IPS-NIHi7 (cell line): ENCODE data around the gene COL20A1.

Source experiments
- DNase-seq: peaks from one replicate; pipeline ENCODE4 v3.0.0; 2012; ENCODE audit warnings: mixed read lengths; ENCODE audit errors: extremely low spot score

The COL20A1 gene

DNA sequence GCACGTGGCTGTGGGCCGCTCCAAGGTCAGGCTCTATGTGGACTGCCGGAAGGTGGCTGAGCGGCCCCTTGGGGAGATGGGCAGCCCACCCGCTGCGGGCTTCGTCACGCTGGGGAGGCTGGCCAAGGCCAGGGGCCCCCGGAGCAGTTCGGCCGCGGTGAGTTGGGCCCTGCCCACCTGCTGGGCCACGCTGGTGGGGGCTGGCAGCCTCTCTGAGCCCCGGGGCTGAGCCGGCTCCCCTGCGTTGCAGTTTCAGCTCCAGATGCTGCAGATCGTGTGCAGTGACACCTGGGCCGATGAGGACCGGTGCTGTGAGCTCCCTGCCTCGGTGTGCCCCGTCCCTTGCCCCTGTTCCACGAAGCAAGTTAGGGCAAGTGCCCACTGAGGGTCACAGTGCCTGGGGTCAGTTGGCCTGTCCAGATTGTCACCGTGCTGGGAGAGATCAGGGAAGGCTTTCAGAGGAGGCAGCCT, 27.1 kb downstream of the COL20A1 start:
- no peak for DNase-seq

DNA sequence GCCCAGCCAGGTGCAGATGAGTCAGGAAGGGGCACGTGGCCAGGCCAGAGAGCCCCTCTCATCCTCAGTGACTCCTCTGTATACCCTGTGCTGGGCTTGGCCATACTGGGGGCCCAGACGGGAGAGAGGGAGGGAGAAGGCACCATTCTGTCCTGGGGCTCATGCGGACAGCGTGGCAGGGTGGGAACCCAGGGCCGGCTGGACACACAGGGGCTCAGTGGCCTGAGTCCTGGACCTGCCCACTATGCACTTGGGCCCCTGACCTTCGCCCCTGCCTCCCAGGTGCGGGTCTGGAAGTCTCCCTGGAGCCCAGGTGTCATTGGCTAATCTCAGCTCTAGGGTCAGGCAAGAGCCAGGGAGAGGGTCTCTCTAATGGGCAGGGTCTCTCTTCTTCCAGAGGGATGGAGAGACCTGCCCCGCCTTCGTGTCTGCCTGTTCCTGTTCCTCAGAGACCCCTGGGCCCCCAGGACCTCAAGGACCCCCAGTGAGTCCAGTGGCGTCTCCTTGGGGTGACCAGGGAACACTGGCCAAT, 27.7 kb downstream of the COL20A1 start:
- DNase-seq = no peak

DNA sequence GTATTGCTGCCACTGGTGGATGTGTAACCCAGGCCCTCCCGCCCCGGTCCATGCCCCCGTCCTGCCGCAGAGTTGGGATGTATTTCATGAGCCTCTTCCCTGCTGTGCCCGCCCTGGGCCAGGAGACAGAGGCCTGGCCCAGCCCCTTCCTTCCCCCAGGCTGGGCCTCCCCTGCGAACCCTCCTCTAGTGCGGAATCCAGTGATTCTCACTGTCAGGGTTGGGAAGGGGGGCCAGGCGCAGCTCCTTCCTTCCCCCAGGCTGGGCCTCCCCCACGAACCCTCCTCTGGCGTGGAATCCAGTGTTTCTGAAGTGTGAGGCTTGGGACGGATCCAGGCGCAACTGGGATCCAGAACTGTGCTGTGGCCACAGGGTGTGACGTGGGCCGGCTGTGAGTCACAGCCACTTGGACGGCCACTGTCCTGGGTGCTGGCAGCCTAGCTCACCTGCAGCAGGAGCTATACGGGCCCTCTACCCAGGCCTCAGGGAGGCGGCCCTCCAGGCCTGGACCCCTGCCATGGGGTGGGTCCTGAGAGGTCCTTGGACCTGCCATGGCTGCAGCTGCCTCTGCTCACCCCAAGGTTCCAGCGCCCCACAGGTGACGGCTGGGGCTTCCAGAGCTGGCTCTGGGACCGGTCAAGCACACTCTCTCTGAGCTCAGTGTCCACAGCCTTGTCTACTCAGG, 28.3 kb downstream of the COL20A1 start:
- no peak for DNase-seq

DNA sequence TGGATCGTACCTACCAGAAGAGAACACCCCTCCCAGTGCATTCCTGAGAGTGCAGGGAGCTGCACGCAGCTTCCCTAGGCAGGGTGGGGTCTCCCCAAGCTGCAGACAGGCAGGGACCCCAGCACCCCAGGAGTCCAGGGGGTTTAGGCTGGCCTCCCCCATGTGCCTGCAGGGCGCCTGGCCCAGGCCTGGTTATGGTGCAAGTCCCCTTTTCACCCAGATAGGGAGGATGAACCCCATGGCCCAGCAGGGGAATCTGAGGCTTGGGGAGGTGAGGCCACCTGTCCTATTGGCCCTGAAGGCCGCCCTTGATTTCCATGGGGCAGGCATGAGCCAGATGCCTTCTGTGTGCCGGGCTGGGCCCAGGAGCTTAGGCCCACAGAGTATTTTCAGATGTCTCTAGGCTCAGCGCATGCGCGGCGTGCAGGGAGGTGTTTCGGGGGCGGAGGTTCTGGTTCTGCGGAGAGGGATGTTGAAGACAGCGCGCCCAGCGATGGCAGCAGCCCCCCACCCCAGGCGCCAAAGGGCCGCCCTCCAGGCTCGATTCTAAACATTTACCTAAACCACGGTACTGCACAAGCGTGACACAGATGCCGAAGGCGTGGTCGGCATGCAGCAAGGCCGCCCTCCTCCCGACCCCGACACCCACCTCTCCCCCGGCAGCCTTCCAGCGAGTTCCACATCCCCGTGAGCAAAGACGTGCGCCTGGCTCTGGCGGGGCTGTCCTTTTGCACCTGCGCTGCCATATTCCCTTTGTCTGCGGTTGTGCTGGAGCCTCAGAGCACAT, 29.4 kb downstream of the COL20A1 start:
- DNase-seq = no peak

DNA sequence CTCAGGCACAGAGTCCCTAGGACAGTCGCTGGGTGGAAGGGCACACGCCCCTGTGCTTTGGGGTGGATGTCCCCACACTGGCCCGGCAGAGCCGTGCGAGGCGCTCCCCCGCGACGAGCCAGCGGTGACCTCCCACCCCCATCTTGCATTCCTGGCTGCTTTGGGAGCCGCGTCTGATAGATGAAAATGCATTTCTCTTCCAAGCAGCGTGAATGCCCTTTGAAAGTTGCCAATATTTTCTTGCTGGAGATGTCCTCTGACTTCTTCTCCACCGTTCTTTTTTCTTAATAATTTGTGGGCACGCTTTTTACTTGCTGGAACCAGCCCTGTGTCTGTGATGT, 29.9 kb downstream of the COL20A1 start:
- DNase-seq = no peak

DNA sequence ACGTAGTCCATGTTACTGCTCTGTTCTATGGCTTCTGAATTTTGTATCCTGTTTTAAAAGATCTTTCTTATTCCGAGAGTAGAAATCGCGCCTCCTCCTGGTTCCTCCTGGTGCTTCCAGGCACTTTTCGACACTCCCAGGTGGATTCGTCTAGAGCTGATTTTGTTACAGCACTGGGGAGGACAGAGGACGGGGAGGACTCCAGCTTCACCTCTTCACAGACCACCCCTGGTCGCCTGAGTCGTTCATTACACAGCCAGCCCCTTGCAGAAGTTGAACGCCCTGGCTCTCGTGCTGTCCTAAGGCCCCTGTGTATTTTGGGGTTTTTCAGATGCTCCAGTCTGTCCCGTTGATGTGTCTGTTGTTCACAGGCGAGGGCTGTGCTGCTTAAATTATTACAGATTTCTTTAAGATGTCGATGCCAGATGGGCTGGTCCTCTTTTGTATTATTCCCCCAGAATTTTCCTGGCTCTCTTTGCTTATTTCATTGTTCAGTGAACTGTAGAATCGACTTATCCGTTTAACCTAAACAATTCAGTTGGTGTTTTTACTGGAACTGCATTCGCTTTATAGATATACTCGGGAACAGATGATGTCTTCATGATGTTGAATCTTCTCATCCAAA, 30.5 kb downstream of the COL20A1 start:
- no peak for DNase-seq

DNA sequence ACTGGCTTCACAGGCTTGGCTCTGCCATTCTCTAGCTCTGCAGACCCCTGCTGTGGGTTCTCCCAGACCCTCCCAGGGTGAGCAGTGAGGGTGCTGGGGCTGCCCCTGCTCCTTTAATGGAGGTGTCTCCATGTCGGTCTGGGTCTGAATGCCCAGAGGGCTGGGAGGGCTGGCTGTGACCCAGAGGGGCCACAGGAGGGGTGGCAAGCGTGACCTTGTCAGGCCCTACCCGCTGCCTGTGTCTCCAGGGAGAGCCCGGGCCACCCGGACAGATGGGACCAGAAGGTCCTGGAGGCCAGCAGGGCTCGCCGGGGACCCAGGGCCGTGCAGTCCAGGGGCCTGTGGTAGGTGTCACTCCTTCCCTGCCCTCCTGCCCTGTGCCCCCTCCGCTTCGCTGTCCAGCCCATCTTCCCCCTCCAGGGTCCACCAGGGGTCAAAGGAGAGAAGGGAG, 32.1 kb downstream of the COL20A1 start:
- DNase-seq = no peak

DNA sequence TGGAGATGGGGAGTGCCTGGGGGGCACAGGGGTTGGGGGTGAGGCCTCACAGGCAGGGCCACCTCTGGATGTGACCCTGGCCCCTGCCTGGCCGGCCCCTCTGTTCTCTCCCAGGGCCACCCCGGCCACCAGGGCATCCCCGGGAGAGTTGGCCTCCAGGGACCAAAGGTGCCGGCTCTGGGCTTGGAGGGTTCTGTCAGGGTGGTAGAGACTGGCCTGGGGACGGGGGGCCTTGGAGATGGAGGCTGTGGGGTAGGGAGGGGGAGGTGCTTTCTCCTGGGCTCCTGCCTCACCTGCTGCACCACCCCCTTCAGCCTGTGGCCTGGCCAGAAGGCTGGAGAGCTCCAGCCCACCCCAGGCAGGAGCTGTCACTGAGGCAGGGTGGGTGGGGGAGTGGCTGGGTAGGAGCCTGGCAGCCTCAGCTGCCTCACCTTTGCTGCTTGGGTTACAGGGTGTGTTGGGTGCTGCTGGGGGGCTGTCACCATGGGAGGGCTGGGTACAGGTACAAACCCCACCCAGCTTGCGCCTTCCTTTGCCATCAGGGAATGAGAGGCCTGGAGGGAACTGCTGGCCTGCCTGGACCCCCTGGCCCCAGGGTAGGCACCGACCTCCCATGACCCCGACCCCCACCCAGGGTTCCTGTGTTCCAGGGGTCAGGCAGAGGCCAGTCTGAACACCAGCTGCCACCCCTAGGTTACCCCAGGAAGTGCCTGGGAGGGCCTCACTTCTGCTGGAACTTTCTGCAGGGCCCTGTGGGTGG, 32.7 kb downstream of the COL20A1 start:
- DNase-seq = no peak

DNA sequence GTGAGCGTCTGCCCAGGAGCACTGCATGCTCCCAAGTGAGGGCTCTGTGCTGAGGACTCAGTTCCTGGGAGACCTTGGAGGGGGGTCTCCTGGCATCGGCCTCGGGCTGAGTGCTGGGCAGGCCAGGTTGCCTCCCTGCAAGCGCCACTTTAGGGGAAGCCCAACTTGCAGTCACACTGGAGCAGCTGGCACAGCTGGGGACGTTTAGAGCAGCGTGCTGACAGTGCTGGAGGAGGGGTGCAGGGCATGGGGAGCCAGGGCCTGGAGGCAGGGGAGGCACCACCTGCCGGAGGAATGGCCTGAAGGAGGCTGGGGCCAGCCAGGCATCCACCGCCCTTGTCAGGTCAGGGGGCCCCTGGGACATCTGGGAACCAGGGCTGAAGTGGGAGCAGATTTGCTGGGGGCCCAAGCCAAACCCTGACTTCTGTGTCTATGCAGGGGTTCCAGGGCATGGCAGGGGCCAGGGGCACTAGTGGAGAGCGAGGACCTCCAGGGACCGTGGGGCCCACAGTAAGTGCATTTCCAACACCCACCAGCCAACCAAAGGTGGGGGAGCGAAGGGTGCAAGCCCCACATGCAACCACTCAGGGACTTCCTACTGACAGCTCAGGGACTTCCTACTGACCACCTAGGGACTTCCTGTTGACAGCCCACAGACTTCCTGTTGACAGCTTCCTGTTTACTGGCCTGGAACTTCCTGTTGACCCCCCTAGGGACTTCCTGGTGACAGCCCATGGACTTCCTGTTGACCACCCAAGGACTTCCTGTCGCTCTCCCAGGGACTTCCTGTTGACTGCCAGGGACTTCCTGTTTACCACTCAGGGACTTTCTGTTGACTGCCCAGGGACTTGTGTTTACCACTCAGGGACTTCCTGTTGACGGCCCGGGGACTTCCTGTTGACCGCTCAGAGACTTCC, 33.6 kb downstream of the COL20A1 start:
- DNase-seq = no peak

DNA sequence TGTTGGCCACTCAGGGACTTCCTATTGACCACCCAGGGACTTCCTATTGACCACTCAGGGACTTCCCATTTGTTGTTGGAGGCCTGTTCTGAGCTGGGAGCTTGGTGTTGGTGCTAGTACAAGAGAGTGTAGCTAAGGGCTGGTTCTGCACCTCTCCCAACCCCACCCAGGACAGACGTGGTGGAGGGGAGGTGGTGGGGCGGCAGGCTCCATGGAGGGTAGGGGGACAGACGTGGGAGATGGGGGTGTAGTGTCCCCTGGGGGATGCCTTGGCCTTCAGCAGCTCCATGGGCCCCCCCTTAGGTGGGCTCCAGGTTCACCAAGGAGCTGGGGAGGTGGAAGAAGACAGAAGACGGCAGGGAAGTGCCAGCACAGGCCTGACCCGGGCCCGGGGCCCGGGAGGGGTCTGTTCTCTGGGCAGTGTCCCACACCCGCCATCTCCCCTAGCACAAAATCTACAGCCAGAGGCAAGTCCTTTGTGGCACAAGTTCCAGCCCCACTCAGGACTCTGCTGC, 34.3 kb downstream of the COL20A1 start:
- DNase-seq = no peak

DNA sequence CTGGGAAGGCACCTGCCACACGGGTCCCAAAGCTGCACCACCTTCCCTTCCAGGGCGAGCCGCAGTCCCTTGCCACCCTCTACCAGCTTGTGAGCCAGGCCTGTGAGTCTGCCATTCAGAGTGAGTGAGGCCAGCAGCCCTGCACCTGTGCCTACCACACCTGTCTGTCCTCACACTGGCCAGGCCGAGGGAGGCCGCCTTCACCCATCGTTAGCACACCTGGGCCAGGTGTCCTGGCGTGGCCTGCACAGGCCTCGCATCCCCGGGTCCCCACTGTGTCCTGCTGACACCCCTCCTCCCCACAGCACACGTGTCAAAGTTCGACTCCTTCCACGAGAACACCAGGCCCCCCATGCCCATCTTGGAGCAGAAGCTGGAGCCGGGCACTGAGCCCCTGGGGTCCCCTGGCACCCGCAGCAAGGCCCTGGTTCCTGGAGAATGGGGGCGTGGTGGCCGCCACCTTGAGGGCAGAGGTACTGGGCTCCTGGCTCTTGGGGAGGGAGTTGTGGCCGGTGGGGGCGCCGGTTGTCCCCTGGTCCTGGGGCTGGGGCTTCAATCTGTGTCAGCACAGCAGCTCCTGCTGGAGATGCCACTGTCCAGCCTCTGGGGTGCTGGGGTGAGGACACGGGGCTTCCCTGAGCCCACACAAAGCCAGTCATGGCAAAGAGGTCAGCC, 35.2 kb downstream of the COL20A1 start:
- no peak for DNase-seq

DNA sequence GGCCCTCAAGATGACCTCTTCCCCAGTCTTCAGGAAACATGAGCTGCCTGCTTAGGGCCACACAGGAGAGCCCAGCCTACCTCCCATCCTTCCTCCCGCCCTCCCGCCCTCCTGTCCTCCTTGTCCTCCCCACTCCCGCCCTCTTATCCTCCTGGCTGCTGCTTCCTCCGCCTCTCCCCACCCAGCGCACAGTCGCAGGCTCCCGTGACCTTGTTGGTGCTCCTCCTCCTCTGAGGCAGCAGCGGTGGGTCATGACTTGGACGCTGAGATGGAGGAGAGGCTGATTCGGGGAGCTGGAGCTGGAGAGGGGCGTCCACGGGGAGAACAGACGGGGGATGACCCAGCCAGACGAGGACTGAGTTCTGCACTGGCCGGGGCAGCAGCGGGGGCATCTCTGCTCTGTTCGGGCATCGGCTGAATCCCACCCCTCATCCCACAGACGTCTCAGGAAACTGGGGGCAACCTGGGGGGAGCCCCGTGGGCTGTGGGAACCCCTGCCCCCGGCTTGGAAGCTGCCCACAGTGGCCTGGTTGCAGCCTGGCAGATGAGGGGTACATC, 35.8 kb downstream of the COL20A1 start:
- no peak for DNase-seq

DNA sequence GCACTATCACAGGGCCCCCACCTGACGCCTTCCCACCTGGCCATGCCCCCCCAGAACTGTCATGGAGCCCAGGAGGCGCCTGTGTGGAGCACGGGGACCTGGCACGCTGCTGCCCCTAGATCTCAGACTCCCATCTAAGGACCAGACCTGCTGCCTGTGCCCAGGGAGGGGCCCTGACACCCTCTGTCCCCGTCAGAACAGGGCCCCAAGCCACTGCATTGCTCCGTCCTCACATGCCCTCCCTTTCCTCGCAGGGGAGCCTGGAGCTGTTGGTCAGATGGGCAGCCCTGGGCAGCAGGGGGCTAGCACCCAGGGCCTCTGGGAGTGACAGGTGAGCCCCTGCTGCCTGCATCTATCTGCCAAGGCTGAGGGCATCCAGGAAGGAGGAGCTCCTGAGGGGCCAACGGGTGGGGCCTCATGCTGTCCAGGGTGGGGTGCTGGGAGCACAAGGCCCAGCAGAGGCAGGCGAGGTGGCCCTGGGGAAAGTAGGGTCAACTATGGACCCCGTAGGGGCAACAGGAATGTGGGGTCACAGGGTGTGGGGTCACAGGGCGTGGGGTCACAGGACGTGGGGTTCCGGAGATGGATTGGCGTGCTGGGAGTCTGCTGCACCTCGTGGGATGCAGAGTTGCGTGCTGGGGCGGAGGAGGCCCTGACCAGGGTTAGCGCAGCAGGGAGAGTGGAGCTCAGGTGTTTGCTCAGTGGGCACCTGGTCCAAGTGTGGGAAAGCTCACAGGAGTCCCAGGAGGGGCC, 36.5 kb downstream of the COL20A1 start:
- no peak for DNase-seq

DNA sequence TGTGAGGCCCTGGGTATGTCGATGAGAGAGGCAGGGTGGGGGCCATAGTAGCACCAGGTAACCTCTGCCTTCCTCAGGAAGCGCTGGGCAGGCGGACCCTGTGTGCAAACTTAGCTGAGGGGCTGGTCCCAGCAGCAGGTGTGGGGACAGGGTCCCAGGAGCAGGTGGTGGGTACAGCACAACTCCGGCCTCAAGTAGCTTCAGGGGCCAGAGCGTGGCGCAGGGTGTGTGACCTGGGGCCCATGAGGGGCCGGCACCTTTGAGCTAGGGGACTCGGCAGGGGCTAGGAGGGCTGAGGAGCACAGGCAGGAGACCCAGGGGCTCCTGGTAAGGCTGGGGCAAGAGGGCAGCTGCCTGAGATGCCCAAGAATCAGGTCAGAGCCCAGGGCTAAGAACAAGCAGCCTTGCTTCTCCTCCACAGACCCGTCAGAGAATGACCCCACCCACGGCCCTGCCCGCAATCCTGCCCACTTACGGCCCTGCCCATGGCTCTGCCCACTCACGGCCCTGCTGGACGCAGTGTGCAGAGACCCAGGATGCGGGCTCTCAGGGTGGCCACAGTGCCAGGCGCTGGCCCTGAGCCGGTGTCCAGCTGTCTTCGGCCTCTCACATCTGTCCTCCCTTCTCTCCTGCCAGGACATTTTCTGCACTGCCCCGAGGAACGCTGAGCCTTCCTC, 37.2 kb downstream of the COL20A1 start:
- DNase-seq = no peak

DNA sequence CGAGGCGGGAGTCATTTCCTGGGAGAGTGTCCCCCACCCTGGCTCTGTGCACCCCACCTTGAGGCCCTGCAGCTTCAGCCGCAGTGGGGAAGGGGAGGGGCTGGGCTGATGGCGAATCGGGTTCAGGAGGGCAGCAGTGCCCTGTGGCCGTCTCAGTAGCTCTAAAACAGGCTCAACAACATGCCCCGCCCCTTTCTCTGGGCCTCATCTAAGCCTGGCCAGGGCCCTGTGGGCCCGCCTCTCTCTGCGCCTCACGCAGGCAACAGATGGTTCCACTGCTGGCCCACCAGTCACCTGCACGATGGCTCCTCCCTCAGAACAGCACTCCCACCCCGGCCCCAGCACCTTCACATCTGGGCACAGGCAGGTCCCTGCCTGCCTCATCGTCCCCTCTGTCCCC, 38.0 kb downstream of the COL20A1 start:
- peak; percentile 55 for DNase-seq

DNA sequence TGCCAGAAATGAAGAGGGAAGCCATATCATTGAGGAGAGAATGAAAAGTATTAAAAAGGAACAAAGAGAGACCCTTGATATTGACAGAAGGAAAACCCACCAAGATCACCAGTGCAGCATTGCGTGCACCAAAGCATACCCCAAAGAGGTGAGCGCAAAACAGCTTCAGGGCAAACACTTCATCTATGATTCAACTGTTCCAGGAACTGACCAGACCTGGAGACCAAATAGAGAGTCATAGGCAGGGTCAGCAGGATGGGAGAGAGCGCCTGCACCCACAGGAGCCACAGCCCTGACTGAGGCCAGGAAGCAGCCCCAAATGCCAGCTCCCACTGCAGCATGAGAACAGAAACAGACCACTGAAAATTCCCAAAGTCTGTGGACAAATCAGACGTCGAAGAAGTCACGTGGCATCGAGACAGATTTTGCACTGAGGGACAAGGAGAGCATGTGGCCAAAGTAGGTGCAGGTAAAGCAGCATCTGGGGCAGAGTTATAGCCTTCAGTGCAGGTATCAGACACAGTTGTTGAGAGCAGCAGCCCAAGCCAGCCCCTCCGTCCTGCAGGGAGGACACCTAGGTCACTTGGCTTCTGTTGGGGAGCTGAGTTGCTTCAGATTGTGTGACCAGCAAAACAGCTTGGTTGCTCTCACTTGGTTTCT, 38.9 kb downstream of the COL20A1 start:
- DNase-seq = no peak

DNA sequence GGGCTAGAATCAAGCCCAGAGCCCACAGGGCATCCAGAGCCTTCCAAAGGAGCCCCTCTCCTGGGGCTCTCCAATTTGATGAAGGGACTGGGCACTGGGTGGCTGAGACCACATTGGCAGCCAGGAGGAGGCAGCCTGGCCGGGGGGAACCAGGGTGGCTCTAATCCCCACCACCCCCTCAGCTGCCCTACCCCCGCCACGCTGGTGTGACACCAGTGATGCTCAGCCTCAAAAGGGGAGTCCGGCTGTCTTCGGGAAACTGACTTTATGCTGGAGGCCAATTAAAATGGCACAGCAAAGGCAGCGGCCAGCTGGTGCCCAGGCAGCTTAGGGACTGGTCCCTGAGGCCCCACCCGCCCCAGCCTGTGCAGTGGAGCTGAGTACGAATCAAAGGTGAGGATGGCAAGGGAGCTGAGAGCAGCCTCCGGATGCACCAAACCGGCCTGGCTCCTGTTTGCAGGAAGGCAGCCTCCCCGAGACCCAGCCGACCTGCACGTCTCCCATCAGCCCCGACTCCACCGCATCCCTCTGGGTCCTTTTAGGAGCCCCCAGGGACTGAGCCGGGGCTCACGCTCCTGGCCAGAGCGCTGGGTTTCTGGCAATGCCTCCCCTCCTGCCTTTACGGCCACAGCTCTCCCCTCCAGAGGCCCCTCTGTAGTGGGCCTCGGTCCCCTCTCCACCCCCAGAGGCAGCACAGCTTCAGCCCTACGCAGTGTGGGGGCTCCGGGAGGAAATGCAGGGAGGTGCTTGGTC, 39.7 kb downstream of the COL20A1 start:
- no peak for DNase-seq
